IPS-20b (cell line): ENCODE results near the gene VRK3.

Experiments used
- H3K27ac ChIP-seq: one replicate; pipeline ENCODE4 v1.5.1; 2013; ENCODE audit warnings: low read length
- H3K27me3 ChIP-seq: 2 replicates; pipeline ENCODE4 v1.6.1; 2013; ENCODE audit warnings: mild to moderate bottlenecking, low read length, inconsistent platforms; ENCODE audit not compliant: insufficient read depth
- H3K36me3 ChIP-seq: 2 replicates; pipeline ENCODE4 v1.6.1; 2013; ENCODE audit warnings: low read depth, mild to moderate bottlenecking, inconsistent platforms, low read length, moderate library complexity; ENCODE audit not compliant: insufficient read depth
- H3K4me1 ChIP-seq: 2 replicates; pipeline ENCODE4 v1.6.1; 2013; ENCODE audit warnings: mild to moderate bottlenecking, control low read depth, inconsistent platforms, low read length, moderate library complexity; ENCODE audit not compliant: insufficient read depth
- H3K4me3 ChIP-seq: 2 replicates; pipeline ENCODE4 v1.5.1; 2013; ENCODE audit warnings: mild to moderate bottlenecking, low read length, inconsistent platforms
- H3K9ac ChIP-seq: 2 replicates; pipeline ENCODE4 v1.6.1; 2013; ENCODE audit warnings: low read depth, mild to moderate bottlenecking, inconsistent platforms, low read length, moderate library complexity
- H3K9me3 ChIP-seq: 2 replicates; pipeline ENCODE4 v1.6.1; 2013; ENCODE audit warnings: mild to moderate bottlenecking, low read depth, low read length, inconsistent platforms; ENCODE audit not compliant: insufficient read depth

The VRK3 gene

DNA sequence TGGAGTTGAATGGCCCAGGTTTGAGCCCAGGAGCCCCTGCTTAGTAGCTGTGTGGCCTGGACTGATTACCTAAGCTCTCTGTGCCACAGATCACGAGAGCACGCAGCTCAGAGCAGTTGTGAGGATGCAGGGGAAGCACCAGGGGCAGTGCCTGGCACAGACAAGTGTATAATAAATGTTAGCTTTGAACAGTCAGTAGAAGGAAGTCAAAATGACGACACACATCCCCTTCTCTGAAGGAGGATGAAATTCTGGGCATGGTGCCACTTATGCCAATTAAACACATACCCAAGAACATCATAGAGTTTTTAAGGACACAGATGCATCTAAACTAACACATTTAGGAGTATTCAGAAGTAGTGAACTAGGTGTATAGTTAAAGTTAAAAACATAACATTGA lies 39.3 kb downstream of the VRK3 start:
- H3K4me1 ChIP-seq, result no peaks in the 10 kb centered on the region
- H3K9me3 ChIP-seq, result no peaks in the 10 kb centered on the region
- no peak overlapping the region for H3K27ac ChIP-seq
- no peaks in the 10 kb centered on the region for H3K27me3 ChIP-seq
- no peak overlapping the region for H3K4me3 ChIP-seq
- no peaks in the 10 kb centered on the region; the same call in 1 of the 2 replicates for H3K36me3 ChIP-seq
- no peak overlapping the region for H3K9ac ChIP-seq

DNA sequence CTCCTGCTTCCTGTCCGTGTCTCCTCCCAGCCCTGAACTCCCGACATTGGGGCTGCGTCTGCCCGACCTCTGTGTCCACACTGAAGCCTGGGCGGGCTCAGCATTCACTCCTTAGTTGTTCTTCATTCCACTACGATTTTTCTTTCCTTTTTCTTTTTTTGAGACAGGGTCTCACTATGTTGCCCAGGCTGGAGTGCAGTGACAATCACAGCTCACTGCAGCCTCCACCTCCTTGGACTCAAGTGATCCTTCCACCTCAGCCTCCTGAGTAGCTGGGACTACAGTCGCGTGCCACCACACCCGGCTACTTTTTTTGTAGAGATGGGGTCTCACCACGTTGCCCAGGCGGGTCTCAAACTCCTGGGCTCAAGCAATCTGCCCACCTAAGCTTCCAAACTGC lies 40.7 kb downstream of the VRK3 start:
- Histone ChIP-seq H3K27me3 (no peaks in the 10 kb centered on the region), H3K9ac (no peak overlapping the region), H3K27ac (no peak overlapping the region), H3K4me1 (no peaks in the 10 kb centered on the region), H3K9me3 (no peaks in the 10 kb centered on the region), H3K36me3 (no peaks in the 10 kb centered on the region; the same call in 1 of the 2 replicates), H3K4me3 (no peak overlapping the region)

DNA sequence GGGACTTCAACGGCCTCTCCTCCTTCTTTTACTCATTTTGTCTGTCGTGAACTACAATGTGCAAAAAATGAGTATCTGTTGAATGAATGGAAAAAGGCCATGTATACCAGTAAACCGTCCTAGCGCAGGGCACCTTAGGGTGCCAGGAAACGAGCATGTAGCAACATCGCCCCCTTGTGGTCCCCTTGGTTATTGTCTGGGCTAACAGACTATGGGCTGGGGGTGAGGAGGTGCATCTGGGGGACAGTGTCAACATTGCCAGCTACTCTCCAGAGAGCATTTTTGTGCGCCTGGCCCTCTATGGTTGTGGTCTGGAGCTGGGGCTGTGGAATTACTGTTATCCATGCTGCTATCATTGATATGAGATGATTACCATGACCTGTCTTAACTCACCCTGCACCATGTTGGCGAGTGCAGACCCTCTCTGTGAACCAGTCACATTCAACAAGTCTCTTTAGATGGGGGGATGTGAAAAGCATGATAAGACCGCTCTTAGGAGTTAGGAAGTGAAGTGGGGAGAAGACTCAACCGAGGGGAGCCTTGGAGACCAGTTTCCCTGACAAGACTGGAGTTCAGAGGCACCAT lies 41.4 kb downstream of the VRK3 start:
- no peaks in the 10 kb centered on the region for H3K4me1 ChIP-seq
- no peaks in the 10 kb centered on the region for H3K9me3 ChIP-seq
- H3K36me3 ChIP-seq, result no peaks in the 10 kb centered on the region; the same call in 1 of the 2 replicates
- no peak overlapping the region for H3K4me3 ChIP-seq
- no peak overlapping the region for H3K9ac ChIP-seq
- no peak overlapping the region for H3K27ac ChIP-seq
- H3K27me3 ChIP-seq, result no peaks in the 10 kb centered on the region

DNA sequence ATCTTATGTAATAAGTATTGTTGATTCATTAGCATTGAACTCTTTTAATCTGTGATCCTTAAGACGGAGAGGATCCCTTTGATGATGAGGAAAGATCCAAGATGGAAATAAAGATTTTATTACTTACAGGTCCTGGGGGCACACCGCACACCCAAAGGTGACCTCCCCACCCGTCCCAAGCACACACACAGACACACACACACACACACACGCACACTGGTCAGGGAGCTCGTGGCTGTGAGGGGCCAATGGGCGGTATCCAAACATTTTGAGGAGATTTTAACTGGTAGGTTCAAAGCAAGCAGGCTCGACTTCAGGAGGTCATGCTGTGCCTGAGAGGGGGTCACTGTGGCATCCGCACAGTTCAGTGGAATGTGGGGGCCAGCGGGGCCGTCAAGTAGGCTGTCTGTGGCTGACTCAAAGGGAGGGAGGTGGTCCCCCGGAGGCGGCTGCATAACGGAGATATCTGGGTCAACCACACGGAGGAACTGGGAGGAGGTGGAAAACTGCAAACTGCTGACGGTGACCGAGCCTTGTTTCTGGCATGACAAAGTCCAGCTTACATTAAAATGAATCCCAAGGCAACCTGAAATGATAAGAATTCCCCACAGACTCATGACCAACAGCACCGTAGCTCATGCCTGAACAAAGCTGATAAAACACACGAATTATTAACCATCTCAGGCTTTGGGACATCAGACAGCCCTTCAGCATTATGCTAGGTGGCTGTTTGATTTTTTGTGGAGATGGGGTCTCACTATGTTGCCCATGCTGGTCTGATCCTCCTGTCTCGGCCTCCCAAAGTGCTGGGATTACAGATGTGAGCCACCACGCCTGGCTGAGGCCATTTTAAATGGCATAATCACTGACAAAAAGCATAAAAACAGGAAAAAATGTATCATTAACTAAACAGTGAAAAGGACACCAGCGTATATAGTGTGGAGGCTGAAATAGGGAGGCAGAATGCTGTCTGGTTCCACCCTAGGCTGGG lies 43.3 kb downstream of the VRK3 start:
- no peaks in the 10 kb centered on the region; the same call in 1 of the 2 replicates for H3K36me3 ChIP-seq
- no peak overlapping the region for H3K4me3 ChIP-seq
- no peaks in the 10 kb centered on the region for H3K9me3 ChIP-seq
- H3K4me1 ChIP-seq, result no peaks in the 10 kb centered on the region
- H3K9ac ChIP-seq, result no peak overlapping the region; the same call in 1 of the 2 replicates
- no peak overlapping the region for H3K27ac ChIP-seq
- H3K27me3 ChIP-seq, result no peaks in the 10 kb centered on the region

DNA sequence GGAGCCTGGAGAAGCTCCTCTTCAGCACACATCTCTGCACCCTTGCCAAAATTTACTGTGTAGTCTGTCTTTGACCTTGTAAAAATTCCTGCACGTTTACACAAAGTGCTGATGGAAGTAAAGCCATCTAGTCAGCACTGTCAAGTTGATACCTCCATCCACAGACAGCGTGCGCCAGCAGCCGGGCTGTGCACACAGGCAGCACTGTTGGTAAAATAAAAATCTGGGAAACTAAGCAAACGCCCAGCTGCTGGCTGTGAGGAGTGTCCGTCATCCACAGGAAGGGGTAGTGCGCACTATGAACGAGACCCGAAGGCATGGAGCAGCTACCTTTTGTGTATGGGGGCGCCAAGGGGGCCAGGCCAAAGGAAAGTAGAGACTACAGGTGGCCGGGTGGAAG lies 46.8 kb downstream of the VRK3 start:
- no peak overlapping the region for H3K27ac ChIP-seq
- H3K36me3 ChIP-seq, result no peaks in the 10 kb centered on the region
- H3K4me1 ChIP-seq, result no peaks in the 10 kb centered on the region
- H3K9ac ChIP-seq, result no peak overlapping the region
- no peaks in the 10 kb centered on the region for H3K9me3 ChIP-seq
- no peak overlapping the region for H3K4me3 ChIP-seq
- no peaks in the 10 kb centered on the region for H3K27me3 ChIP-seq

DNA sequence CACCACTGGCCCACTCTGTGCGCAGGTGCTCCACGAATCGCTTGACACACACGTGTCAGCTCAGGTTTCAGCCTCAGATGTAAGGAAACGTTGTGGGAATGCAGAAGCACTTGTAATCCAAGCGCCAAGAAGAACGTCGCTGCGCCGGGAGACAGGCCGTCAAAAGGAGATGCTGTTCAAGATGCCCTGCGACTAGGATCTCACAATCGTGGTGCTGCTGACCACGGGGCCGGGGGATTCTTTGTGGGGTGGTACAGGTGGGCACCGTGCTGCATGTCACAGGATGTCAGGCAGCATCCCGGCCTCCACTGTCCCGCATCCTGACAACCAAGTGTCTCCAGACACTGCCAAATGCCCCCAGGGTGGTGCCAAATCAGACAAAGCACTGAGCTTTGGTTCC lies 47.3 kb downstream of the VRK3 start:
- Histone ChIP-seq H3K9ac (no peak overlapping the region), H3K36me3 (no peaks in the 10 kb centered on the region), H3K4me1 (no peaks in the 10 kb centered on the region), H3K4me3 (no peak overlapping the region), H3K9me3 (no peaks in the 10 kb centered on the region), H3K27me3 (no peaks in the 10 kb centered on the region), H3K27ac (no peak overlapping the region)

DNA sequence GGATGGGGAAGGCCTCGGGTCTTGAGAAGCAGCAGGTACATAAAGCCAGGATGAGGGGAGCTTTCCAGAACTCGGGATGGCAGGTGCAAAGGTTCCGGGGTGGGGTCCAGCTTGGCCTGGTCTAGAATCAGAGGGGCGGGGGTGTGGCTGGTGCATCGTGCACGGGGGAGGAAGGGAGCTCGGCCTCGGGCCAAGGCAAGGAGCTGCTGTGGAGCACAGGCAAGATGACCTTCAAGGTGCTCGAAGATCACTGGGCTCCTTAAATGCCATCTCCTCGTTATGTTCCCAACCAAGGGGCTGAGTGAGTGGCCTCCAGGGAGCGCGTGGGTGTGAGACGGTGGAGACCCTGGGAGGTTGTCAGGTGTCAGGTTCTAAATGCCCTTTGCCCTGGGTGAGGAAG lies 48.1 kb downstream of the VRK3 start:
- H3K9ac ChIP-seq, result no peak overlapping the region
- H3K9me3 ChIP-seq, result no peaks in the 10 kb centered on the region
- H3K27me3 ChIP-seq, result no peaks in the 10 kb centered on the region; the same call in 1 of the 2 replicates
- H3K27ac ChIP-seq, result no peak overlapping the region
- H3K4me1 ChIP-seq, result no peaks in the 10 kb centered on the region
- no peak overlapping the region for H3K4me3 ChIP-seq
- no peaks in the 10 kb centered on the region for H3K36me3 ChIP-seq

DNA sequence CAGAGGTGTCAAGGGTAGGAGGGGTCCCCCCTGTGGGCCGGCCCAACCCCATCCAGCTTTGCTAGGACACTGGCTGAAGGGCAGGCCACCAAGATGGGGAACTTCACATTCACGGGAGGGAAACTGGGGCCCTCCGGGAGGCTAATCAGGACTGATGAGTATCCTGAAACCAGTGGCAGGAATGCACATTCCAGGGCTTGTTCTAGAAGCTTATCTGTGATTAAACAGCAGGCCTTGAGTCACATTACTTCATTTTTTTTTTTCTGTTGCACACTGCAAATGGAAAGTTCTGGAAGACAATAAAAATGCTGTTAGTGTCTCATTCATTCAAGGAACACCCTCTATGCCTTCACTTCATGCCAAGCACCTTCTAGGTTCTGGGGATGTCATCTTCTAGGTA lies 48.7 kb downstream of the VRK3 start:
- H3K4me1 ChIP-seq, result no peaks in the 10 kb centered on the region
- no peak overlapping the region for H3K4me3 ChIP-seq
- H3K9me3 ChIP-seq, result no peaks in the 10 kb centered on the region
- H3K27ac ChIP-seq, result no peak overlapping the region
- H3K27me3 ChIP-seq, result no peaks in the 10 kb centered on the region; the same call in 1 of the 2 replicates
- no peaks in the 10 kb centered on the region for H3K36me3 ChIP-seq
- H3K9ac ChIP-seq, result no peak overlapping the region

DNA sequence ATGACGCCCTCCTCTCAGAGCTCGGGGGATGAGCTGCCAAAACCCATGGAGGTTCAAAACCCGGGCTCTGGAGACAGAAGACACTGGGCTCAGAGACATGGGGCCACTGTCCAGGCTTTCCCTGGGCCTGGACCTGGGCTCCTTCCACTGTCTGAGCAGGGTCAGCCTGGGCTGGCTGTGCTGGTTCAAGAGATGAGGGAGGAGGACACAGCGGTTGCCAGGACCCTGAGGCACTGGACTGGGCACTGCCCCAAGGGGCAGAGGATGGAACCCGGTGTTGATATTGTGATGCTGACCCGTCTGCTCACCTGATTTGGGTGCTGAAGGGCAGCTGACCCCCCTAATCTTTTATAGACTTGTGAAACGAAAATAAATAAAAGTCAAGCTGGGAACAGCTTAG lies 50.1 kb downstream of the VRK3 start:
- H3K36me3 ChIP-seq, result no peaks in the 10 kb centered on the region
- H3K27me3 ChIP-seq, result no peaks in the 10 kb centered on the region; the same call in 1 of the 2 replicates
- H3K4me3 ChIP-seq, result no peak overlapping the region
- H3K27ac ChIP-seq, result no peak overlapping the region
- no peaks in the 10 kb centered on the region for H3K9me3 ChIP-seq
- H3K4me1 ChIP-seq, result no peaks in the 10 kb centered on the region
- H3K9ac ChIP-seq, result no peak overlapping the region

DNA sequence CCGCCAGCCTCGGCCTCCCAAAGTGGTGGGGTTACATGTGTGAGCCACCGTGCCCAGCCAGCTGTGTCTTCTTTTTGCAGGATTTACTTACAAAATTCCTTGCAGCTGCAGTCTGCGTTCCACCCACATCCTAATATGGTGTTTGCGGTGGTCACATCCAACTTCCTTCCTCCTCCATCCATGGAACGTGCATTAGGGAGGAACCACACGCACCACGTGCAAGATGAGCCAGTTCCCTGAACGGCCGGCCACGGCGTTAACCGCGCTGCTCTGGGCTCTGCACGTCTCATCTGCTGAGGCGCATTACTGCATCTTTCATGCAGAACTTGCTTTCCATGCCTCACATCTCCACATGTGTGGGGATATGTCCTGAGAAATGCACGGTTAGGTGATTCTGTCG lies 51.2 kb downstream of the VRK3 start:
- H3K4me1 ChIP-seq, result no peaks in the 10 kb centered on the region
- no peaks in the 10 kb centered on the region for H3K36me3 ChIP-seq
- no peak overlapping the region for H3K9ac ChIP-seq
- H3K27me3 ChIP-seq, result no peaks in the 10 kb centered on the region; the same call in 1 of the 2 replicates
- no peaks in the 10 kb centered on the region for H3K9me3 ChIP-seq
- no peak overlapping the region for H3K4me3 ChIP-seq
- H3K27ac ChIP-seq, result no peak overlapping the region

DNA sequence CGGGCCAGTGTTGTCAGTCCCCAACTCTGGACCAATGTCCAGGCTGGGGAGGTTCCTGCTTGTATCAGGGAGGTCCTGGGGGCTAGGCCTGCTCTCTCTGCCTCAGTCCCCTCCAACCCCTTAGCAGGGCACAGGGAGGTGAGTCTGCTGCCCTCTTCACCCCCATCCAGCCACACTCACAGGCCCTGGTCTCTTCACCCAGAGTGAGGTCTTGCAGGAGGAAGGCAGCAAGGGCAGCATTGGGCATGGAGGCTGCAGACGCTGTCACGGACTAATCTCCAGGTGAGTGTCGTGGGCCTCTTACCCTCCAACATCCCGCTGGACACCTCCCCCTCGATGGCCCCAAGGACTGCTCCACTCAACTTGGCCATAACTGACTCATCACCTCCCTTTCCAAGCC lies 52.3 kb downstream of the VRK3 start:
- Histone ChIP-seq H3K27me3 (no peaks in the 10 kb centered on the region; the same call in 1 of the 2 replicates), H3K4me3 (no peak overlapping the region), H3K27ac (no peak overlapping the region), H3K36me3 (no peaks in the 10 kb centered on the region), H3K9me3 (no peaks in the 10 kb centered on the region), H3K9ac (no peak overlapping the region), H3K4me1 (no peaks in the 10 kb centered on the region)

DNA sequence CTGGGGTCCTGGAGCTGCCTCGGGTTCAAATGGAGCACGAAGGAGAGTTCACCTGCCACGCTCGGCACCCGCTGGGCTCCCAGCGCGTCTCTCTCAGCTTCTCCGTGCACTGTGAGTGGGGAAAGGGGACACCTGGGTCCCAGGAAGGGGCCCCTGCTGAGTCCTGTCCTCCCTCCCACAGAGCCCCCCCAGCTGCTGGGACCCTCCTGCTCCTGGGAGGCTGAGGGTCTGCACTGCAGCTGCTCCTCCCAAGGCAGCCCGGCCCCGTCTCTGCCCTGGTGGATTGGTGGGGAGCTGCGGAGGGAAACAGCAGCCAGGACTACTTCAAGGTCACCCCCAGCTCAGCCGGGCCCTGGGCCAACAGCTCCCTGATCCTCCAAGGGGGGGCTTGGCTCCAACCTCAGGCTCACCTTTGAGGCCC lies 53.2 kb downstream of the VRK3 start:
- no peaks in the 10 kb centered on the region; the same call in 1 of the 2 replicates for H3K27me3 ChIP-seq
- H3K36me3 ChIP-seq, result no peaks in the 10 kb centered on the region
- no peaks in the 10 kb centered on the region for H3K9me3 ChIP-seq
- H3K4me3 ChIP-seq, result no peak overlapping the region
- H3K9ac ChIP-seq, result no peak overlapping the region
- H3K27ac ChIP-seq, result no peak overlapping the region
- H3K4me1 ChIP-seq, result no peaks in the 10 kb centered on the region
